NCI-H1092 (cell line): ENCODE measurements around the gene PDLIM7.

Source experiments
- DNase-seq: peaks from one replicate; lab custom pipeline; 2025; lab: John Stamatoyannopoulos, UW

The PDLIM7 gene

DNA sequence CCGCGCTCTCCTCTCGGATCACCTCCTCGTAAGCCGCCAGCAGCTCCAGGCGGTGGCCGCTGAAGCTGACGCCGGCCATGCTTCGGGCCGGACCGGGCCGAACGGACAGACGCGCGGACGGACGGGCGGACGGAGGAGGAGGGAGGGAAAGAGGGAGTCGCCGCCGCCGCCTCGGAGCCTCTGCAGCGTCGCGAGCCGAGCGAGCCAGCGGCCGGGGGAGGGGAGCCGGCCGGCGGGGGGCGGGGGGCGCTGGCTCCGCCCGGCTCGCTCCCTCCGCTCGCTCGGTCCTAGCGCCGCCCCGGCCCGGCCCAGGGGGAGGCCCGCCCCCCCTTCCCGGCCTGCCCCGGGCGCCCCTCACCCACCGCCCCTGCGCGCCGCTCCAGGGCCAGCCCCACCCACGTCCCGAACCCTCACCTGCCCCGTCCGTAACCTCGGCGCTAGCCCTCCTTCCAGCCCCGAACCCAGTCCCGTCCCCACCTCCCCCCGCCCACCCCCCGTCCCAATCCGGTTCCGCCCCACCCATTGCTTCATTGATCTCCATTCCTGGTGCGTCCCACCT is 23.9 kb downstream of the PDLIM7 start, which contains the start of gene DBN1:
Gene DBN1 (minus strand): TSS at position 192 of the 559 bp plus-strand sequence. CDS start 113 bp downstream, at position 79.
- DNase-seq: no peak

DNA sequence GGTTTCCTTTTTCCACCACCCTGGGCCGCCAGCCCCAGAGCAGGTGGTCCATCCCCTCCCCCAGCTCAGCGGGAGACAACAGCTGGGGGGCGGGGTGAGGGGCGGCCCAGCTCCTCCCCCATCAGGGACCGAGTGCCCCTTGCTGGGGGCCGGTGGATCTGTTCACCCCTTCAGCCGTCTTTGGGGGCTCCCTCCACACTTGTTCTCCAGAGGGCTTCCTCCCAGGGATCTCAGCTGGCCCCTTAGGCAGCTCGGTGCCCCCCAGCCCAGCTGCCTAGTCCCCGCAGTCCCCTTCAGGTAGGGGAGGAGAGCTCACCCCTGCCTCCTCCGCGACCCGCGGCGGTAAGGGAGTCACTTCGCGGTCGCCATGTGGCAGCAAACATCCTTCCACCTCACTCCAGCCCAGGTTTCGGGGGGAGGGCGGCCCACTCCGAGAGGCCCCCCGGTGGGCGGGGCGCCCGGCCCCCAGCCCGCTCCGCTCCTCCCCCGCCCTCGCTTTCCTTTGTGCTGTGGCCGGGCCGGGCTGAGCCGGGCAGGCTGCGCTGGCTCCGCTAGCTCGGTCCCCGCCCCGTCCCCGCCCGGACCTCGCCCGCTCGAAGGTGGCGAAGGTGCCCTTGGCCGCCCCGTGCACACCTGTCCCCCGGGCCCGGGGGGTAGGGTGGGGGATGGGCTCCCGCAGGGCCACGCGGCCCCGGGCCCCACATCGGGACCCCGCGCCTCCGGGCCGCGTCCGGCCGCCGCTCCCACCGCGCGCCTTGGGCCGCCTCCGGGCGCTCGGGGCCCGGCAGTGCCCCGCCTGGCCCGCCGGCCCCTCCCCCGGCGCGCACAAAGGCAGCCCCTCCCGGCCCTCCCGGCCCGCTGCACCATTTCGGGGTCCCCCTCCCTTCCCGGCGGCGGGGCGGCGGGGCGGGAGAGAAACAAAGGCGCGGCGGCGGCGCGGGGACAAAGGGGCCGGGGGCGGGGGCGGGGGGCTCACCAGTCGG is 24.7 kb downstream of the PDLIM7 start:
- DNase-seq: no peak

DNA sequence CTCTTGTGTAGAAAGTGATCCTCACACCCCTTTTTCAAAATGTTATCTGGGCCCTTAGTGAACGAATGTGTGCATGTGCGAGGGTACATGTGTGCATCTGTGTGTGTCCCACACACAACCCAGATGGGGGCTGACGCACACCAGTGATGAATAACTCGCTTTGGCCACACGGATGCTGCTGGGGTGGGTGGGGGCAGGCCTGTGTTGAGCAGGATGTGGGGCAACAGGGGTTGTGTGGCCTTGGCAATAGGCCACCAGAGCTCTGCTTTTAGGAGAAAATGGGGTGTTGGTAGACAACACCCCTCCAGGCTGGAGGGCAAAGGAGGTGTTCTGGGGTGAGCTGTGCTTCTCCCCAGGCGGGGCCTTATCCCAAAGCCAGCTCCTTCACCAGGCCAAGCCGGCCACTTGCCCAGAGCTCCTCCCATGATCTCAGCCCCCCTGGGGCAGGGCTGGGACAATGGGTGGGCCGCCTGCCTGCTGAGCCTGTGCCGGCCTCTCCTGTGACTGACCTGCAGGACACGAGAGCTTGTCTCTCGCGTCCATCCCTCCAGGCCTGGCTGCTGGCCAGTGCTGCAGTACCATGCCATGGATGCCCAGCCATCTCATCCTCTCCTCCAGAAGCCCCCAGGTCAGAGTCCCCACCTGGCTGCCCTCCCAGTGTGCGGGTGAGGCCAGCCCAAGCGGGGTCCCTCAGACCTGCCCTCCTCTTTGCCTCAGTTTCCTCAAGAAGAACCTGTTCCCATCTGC is 25.6 kb downstream of the PDLIM7 start:
- no peak for DNase-seq

DNA sequence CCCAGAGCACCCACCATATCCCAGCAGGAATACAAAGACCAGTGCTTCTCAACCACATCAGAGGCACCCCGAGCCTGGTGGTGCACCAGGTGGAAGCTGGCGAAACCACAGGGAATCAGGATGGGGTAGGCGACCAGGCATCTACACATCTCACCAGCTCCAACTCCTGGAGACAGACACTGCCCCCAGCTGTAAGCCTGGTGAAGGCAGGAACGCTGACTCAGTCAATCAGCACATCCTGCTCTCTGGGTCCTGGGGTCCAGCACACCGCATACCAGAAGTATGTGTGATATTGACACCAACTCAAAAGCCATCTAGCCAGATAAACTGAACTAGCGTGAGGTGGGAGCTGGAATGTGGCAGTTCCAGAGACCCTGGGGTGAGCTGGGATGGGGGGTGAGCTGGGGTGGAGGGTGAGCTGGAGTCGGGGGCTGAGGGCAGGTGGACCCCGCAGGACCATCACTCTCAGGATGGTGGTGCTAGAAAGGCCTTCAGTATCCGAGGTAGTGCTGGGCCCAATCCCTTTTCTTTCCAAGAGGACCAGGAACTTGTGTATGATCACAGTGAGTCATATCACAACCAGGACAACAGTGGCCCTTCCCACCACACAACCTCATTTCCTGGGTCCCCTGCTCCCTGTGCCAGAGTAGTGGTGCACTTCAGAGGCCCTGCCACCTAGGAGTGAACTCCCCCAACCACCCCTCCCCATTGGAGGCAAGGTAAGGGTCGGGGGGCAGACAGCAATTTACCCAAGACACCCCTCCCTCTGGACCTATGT is 26.5 kb downstream of the PDLIM7 start:
- DNase-seq: no peak

DNA sequence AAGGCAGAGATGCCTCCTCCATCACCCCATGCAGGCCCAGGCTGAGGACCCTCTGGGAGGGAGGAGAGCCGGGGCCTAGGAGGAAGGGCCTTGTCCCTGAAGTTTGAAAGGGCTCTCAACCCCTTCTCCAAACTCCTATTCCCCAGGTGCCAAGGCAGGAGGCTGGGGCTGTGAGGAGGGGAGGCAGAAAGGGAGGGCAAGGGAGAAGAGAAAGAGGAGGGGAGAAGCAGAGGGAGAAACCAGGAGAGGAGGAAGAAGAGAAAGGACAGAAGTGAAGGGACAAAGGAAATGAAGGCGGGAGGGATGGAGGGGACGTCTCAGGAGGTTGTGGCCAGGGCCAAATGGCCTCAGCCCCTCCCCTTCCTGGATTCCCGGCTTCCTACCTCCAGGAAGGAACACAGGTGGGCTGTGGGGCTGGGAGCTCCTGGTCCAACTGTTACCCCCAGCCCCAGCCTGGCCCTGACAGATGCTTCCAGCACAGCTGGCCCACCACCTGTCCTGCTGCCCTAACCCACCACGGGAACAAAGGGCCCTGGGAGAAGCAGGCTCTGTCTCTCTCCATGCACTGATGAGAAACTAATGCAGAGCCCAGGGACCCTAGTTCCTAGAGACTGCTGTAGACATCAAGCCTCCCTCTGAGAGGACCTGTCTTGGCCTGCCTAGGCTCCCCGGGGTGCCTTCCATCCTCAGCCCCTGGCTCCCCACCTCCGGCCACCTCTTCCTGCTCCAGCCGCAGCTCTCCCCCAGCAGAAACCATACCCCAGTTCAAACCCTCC is 27.5 kb downstream of the PDLIM7 start:
- no peak for DNase-seq

DNA sequence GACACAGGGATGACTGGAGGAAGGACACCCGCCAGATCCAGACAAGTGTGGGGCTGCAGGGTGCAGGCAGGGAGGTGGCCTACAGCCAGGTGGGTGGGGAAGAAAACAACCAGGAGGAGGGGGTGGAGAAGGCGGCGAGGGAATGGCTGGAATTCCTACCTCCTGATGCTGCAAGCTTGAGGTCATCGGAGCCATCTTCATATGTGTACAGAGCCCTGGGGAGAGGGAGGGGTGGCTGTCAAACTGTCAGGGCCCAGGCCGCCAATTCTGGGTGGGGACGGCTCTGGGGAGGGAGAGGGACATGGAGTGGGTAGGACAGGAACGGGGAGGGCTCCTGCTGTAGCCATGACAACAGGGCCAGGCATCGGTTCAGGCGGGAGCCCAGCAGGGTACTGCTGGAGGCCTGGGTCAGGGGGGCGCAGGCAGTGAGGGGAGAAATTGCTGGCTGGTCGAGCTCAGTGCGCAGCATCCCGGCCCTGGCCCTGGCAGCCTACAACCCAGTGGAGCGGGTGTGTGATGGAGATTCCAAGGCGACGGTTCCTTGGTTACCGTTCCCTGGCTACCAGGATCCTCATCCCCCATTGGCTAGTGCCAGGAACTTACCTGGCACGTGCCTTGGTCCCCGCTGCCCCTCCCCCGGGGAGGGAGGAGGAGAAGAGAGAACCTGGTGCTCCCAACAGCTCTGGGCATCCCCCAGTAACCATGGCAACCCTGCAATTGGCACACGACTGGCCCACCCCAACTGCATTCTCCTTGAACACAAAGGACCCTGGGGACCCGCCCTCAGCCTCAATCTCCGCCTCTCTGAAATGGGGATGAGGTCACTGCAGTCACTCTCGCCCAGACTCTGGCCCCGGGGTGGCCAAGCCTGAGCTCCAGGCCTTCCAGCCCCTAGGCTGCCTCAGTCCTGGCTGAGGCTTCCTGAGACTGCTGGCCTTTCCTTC is 28.4 kb downstream of the PDLIM7 start:
- DNase-seq: no peak

DNA sequence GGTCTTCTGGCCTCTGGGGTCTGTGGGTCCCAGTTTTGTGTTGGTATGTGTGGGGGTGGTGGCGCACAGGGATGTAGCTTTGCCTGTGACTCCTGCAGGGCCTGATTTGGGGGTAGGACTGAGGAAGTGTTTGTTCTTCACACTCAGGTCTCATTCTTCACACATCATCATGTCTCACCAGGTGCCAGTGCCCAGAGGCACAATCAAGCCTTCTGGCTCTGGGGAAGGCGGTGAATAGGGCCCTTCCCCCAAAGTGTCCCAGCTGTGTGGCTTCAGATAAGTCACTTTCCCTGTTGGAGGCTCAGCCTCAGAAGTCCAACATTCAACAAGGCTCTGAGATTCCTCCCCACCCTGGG is 29.1 kb downstream of the PDLIM7 start:
- no peak for DNase-seq

DNA sequence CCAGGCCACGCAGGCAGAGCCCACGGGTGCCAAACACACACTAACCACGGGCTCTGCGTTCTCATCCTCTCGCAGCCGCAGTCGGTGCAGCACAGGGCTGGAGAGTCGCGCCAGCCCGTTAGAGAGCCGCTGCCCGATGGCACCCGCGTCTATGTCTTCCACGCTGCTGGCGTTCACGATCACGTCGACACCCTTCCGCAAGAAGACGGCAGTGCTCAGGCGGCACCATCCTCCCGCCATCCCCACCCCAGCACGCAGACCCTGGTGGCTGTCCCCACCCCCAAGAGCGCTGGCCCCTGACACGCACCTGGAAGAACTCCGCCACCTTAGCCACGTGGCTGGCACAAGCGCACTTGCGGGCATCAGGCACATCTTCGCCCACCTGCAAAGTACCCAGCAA is 30.0 kb downstream of the PDLIM7 start:
- DNase-seq: no peak

DNA sequence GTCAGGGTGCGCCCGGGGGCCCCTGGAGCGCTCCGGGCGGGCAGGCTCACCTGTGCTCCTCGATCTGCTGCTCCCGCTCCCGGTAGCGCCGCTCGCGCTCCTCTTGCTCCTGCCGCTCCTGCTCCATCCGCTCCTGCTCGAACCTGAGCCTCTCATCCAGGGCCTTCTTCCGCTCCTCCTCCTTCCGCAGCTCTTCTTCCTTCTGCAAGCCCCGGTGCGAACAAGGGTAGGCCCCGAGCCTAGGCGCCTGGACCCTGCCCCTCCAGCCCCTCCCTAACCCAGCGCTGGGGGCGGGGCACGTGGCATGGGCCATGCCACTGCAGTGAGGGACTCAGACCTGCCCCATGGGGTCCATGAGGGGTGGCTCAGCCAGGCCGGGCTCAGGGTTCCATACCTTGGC is 30.5 kb downstream of the PDLIM7 start:
- DNase-seq: no peak

DNA sequence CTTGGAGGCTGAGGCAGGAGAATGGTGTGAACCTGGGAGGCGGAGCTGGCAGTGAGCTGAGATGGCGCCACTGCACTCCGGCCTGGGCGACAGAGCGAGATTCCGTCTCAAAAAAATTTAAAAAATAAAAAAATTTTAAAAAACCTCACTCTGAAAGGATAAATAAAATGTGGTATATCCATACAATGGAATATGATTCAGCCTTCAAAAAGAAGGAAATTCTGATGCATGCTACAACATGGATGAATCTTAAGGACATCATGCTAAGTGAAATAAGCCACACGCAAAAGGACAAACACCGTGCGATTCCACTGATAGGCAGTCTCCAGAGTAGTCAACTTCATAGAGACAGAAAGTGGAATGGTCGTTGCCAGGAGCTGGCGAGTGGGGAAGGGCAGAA is 32.4 kb downstream of the PDLIM7 start:
- no peak for DNase-seq

DNA sequence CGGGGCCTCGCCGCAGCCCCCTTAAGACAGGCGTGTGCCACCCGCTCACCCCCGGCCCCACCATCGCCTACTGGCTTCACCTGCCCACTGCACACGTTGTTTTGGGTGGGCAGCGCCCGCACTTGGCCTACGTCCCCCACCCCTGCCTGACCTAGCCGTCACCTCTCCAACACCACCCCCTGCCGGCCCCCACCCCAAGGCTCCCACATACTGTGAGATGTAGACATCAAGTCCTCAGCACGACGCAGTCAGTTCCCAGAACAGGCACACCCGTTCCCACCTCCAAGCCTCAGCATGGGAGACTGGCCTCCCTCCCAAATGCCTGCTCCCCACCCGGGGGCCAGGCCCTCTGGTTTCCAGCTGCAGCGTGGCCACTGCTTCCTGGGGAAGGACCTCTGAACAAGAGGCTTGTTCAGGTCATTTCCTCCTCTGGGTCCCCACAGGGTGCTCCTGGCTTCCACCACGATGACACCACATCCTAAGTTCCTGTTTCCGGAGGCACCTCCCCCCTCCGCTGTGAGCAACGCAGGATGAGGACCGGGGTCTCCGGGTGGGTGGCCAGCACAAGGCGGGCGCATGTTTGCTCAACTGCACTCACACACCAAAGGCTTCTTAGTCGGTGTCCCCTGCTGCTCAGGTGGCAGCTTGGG is 35.3 kb downstream of the PDLIM7 start:
- DNase-seq: no peak

DNA sequence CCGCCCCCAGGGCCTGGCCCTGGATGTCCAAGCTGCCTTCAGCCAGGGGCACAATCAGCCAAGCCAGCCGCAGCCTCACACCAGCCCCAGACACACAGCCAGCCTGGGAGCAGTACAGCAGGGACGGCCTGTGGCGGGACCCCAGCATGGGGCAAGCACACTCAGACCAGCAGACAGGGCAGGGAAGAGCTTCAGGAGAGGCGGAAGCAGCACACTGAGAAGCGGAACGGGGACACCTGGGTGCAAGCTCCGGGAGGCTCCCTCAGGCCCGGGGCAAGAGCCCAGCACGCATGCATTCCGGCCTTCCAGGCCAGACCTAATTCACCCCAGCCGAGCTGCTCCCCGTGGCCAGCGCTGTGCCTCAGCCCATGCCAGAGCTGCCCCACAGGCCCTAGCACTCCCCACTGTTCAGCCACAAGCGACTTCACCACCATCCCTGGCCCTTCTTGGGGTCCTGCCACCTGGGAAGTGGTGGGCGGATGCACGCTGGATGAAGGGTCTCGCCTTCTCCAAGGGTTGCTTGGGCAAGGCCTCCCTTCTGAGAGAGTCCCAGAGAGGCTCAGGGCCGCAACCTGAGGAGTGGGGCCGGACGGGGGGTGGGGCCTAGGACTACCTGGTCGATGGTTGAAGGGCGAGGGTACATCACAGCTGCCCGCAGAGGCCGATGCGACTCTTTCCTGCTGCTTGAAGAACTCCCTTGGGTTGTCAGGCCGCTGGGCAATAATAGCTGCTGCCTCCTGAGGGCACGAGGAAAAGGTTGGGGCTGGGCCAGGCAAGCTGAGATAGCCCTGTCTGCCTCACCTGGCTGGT is 37.4 kb downstream of the PDLIM7 start:
- DNase-seq: no peak

DNA sequence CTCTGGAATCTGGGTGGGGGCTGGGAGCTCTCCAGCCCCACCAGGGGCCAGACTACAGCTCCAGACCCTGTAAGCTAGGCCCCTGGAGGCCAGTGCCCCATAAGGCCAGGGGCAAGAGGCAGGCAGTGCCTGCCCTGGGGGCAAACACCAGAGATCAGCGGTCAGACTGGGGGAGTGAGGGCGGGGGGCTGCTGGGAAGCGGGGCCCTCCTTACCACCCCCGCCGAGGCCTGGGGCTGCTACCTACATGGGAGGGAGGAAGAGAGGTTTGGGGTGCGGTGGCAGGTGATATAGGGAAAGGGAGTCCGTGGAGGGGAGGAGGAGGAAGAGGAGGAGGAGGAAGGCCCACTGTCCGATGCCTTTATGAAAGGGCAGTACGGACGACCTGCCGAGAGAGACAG is 38.0 kb downstream of the PDLIM7 start:
- DNase-seq: no peak

DNA sequence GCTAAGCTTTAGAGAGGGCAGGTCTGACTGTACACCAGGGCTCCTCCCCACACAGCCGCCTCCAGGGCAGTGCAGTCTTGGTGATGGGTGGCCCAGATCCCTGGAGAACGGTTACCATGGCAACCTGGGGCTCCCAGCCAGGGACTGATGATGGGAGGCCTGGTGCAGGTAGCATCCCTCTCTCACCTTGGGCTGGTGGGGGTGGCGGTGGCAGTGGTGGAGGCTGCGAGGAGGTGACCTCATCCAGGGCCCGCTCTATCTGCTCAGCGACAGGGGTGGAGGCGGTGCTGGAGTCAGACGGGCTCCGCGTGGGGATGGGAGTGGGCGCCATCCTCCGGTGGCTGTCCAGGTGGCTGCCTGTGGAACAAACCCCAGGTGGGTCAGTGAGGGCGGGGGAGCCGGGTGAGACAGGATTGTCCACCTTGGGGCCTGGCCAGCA is 38.5 kb downstream of the PDLIM7 start:
- no peak for DNase-seq

DNA sequence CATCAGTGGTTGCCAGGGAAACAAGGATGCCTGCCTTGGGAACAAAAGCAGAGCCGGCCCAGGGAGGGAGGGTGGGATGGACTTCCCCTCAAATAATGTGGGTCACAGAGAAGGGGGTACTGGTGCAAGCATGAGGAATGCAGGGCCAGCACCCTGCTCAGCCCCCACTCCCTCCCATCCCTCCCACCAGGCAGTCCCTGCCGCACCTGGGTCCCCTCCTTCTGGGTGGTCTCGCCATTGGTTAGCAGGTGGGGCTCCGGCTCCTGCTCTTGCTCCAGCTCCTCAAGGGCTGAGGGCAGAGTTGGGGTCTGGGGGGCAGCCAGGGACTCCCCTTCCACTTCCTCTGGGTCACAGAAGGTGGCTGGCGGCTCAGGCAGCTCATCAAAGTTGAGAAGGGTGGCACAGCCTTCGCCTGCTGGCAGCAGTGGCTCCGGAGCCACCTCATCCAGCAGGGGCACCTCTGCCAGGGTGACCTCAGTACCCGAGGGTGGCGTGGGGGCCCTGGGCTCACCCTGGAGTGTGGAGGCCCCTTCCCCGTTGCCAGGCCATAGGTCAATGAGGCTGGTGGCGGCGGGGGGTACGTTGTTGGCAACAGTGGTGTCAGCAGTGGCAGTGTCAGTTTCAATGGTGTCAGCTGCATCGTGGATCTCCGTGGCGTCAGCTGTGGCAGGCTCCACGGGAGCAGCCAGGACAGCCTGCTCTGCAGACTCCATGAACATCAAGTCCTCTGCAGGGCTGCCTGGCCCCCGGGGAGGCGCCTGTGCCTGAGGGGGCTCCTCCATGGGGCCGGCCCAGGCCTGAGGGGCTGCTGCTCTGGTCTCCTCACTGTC is 39.3 kb downstream of the PDLIM7 start:
- no peak for DNase-seq

DNA sequence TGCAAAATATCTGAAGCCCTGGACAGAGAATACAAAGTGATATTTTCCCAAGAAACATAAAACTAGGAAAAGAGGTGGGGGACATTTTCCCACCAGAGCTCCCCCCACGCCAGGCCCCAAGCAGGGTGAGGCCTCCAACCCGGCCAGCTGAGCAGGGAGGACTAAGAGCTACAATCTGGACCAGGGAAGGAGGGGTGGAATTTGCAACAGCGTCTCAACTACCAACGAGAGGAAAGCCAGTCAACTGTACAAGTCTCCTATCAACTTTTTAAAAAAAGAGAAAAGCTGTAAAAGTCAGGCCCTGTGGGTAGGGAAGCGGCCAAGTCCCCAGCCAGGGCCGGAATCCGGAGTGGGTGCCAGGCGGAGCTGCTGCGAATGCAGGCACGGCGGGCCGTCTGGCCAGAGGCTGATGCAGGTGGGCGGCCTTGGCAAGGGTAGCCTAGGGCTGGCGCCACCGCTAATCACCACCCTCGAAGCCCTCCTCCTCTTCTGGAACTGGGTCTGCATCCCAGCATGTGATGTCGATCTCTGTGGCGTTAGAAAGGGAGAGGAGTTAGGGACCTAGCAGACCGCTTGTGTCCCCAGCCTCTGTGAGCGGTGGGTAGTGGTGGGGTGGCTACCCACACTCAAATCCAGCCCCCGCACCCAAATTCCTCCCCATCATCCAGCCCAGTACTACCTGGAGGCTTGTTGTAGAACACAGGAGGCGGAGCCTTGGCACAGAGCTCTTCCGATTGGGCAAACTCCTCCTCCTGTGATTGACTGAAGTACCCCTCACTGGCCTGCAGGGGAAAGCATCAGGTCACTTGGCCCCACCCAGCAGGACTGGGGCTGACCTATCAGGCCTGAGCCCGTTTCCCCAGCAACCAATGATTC is 40.2 kb downstream of the PDLIM7 start:
- DNase-seq: peak; percentile 56

DNA sequence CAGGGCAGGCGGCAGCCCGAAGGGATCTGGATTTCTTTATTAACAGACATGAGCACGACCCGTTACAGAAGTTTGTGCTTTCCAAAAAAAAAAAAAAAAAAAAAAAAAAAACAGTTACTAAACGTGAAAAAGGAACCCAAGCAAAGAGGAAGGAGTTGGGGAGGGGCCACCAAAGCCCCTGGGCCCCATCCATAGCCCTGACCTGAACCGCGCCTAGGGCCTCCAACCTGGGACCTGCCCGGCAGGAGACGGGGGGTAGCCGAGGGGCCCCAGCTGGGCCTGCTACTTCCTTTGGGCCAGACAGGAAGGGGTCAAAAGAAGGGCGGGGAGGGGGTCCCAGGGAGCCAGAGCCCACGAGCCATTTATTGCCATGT is 40.8 kb downstream of the PDLIM7 start:
- DNase-seq: no peak
